GM21526 (cell line): ENCODE data around the gene CYP2A7.
"Not testable (repeated sequence)": the region's sequence is repeated elsewhere in the genome, so short reads cannot be mapped to it uniquely, and the experiment has no call there.

ENCODE experiments used
- ATAC-seq: cut with Tn5 transposase; IDR thresholded peaks from one replicate; pipeline ENCODE4 v1.9.1; 2021; ENCODE audit warnings: moderate library complexity; ENCODE audit not compliant: unreplicated experiment, low FRiP score

CYP2A7 gene

DNA sequence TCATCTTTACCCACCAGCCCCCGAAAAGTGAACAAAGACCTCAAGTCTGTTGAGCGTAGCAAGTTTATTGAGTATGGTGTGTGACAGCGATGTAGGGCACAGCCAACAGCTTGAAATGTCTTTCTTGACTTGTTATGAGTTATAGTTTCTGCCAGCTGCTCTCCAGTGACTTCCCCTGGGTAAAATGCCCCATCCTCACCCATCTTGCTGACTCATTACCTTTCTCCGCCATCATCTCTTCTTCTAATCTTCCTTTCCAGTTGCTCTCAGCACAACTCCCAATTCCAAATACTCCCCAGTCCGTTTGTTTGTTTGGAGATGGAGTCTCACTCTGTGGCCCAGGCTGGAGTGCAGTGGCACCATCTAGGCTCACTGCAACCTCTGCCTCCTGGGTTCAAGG, 18.5 kb upstream of the CYP2A7 start:
- ATAC-seq, result not testable (repeated sequence)

DNA sequence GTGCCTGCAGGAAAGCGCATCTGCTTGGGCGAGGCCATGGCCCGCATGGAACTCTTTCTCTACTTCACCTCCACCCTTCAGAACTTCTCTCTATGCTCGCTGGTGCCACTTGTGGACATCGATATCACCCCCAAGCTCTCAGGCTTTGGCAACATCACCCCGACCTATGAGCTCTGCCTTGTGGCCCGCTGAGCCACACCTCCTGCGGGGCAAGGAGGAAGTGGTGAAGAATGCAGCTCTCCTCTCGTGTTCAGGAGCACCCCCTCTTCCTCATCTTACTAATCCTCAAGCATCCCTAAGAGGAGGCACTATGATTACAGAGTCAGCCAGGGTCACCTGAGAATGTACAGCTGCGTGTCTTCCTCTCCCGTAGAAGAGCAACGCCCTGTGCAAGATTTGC, 17.9 kb upstream of the CYP2A7 start:
- ATAC-seq, result not testable (repeated sequence)

DNA sequence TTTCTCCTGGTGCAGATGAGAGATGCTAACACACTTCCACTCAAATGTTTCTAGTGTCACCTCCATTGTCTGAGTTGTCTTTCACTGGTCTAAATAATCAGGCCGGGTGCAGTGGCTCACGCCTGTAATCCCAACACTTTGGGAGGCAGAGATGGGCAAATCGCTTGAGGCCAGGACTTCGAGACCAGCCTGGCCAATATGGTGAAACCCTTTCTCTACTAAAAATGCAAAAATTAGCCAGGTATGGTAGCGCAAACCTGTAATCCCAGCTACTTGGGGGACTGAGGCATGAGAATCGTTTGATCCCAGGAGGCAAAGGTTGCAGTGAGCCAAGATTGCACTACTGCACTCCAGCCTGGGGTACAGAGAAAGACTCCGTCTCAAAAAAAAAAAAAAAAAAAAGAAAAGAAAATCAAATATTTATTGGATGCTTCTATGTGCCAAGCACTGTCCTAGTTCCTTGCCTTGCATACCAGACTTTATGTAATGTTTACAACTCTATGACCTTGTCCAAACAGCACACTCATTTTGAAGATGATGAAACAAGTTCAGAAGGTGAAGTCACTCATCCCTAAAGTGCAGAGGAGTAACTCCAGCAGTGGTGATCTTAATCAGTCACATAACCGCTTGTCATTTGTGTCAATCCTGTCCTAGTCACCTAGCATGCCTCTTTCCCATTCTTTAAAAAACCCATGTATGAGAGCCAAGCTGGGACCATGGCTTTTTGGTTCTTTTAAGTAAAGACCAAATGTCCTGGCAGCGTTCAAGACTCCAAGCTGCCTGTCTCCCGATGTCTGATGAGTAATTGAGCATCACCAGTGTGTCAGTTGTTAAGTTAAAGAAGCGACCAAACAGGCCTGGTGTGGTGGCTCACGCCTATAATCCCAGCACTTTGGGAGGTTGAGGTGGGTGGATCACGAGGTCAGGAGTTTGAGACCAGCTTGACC, 15.1 kb upstream of the CYP2A7 start:
- ATAC-seq, result not testable (repeated sequence)

DNA sequence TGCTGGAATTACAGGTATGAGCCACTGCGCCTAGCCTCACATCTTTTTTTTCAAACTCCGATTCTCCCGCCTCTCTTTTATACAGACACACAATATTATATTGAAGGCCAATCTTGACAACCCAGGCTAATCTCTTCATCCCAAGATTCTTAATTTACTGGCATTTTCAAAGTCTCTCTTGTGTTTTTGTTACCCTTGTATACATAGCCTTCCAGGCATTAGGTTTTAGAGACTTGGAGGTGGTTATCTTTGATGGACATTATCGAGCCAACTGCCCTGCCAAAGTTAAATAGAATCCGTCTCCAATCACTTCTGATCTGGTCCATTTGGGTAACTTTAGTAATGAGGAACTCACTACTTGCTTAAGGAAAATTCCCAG, 14.4 kb upstream of the CYP2A7 start:
- ATAC-seq, result no peak

DNA sequence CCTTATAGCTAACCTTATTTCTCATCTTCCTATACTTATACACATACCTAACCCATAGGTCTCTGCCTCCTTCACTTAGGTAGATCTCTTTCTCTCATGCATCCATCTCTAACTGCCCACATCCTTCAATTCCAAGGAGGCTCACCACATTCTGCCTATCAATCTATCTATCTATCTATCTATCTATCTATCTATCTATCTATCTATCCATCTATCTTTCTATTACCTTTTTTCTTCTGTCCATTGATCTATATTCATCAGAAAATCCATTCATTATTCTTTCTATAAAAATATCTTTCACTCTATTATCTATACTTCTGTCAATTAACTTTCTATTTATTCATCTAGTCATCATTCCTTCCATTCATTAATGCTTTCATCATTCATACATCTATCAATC, 11.1 kb upstream of the CYP2A7 start:
- no peak for ATAC-seq

DNA sequence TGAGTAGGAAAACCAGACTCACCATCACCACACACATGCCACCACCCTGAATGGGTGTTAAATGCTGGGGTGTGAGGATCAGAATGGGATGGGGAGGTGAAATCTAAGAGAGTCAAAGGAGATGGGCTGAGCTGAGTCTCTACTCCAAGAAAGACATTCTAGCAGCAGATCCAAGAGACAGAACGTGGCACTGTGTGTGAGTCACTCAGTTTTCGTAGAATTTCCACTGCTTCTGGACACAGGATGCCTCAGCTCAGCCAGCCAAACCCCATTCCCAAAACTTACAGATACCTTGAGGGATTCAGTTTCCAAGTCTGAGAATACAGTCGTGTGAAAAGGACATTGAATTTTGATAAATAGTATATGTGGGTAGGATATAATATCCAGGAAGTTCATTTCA, 7.3 kb upstream of the CYP2A7 start:
- no peak for ATAC-seq

DNA sequence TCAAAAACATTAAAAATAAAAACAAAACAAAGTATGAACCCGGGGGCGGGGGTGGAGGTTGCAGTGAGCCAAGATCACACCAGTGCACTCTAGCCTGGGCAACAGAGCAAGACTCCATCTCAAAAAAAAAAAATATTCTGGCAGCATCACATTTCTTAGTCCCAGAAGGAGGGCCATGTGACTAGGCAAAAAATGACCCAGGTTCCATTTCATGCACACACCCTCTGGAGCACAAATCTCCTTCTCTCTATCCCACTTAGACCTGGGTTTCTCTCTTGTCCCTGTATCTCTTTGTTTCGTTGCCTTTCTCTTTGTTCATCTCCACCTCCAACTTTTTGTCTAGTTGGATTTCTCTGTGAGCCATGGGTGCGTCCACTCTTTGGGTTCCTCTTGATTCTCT, 6.2 kb upstream of the CYP2A7 start:
- no peak for ATAC-seq

- not testable (repeated sequence) for ATAC-seq
Measured at GRCh38 chr19:40884187-40884931, 2.3 kb upstream of the CYP2A7 start.

DNA sequence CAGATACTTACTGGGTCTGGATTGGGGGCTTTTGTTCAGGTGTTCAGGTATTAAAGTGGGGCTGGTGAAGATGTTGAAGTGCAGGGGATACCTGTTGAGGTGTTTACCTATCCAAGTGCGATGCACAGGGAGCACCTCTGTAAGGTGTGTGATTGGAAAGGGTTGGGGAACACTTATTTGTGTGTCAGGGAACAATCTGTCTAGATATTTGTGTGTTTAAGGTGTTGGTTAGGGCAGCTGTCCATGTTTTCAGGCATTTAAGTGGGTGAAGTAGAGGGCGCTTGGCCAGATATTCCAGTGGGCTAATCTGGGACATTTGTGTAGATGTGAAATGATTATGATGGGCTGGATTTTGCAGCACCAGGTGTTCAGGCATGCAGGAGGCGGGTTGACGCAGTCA, 2.7 kb downstream of the CYP2A7 start:
- ATAC-seq, result not testable (repeated sequence)

DNA sequence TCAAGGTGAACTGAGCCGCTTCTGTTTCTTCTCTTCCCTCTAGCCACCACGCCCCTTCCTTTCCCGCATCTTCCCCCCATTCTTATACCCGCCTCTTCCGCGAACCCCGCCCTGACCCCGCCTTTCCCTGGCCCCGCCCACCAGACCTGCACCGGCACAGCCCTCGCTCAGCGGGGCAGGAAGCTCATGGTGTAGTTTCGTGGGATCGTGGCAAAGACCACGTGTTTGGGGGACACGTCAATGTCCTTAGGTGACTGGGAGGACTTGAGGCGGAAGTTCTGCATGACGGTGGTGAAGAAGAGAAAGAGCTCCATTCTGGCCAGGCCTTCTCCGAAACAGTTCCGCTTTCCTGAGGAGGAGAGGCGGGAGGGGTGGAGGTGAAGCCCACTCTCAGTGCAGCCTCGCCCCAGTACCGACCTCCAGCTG, 6.5 kb downstream of the CYP2A7 start:
- ATAC-seq, result not testable (repeated sequence)

GRCh38 chr19:40874874-40875273, 7.2 kb downstream of the CYP2A7 start:
- ATAC-seq, result not testable (repeated sequence)

DNA sequence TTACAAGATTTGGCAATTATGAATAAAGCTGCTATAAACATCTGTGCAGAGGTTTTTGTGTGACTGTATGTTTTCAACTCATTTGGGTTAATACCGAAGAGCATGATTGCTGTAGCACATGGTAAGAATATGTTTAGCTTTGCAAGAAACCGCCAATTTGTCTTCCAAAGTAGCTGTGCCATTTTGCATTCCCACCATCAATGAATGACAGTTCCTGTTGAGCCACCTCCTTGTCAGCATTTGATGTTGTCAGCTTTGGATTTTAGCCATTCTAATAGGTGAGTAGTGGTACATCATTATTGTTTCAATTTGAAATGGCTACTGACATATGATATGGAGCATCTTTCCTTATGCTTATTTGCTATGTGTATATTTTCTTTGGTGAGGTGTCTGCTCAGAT, 8.2 kb downstream of the CYP2A7 start:
- not testable (repeated sequence) for ATAC-seq

- no peak for ATAC-seq
Measured at GRCh38 chr19:40872209-40872608, 9.8 kb downstream of the CYP2A7 start.

DNA sequence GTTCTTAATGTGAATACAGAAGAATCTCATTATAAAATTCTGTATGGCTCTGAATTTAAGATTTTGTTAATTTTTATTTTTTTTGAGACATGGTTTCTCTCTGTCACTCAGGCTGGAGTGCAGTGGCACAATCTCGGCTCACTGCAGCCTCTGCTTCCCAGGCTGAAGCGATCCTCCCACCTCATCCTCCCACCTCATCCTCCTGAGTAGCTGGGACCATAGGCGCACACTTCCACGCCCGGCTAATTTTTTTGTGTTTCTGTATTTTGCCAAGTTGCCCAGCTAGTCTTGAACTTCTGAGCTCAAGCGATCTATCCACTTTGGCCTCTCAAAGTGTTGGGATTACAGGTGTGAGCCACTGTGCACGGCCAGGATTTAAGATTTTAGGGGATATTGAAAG, 14.3 kb downstream of the CYP2A7 start:
- ATAC-seq, result no peak

- not testable (repeated sequence) for ATAC-seq
Measured at GRCh38 chr19:40864739-40865496, 17.1 kb downstream of the CYP2A7 start.

GRCh38 chr19:40862785-40863184, 19.2 kb downstream of the CYP2A7 start:
- ATAC-seq, result no peak

DNA sequence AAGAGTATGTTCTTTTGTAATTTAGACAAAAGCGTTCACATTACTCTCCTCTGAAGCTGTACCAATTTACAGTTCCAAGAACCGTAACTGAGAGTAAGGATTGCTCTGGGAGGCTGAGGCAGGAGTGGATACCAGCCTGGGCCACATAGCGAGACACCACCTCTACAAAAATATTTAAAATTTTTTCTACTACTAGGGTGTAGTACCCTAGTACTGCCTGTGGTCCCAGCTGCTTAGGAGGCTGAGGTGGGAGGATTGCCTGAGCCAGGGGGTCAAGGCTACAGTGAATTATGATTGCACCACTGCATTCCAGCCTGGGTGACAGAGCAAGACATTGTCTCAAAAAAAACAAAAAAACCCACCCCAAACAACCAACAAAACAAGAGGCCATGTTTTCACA, 19.7 kb downstream of the CYP2A7 start:
- no peak for ATAC-seq

DNA sequence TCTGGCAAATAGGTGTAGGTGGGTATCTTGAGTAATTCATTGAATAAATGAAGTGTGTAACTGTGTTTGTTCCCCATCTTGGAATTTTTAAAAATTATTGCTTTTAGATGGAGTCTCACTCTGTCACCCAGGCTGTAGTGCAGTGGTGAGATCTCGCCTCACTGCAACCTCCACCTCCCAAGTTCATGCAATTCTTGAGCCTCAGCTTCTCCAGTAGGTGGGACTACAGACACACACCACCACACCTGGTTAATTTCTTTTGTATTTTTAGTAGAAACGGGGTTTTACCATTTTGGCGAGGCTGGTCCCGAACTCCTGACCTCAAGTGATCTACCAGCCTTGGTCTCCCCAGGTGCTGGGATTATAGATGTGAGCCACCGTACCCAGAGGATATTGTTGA, 23.9 kb downstream of the CYP2A7 start:
- no peak for ATAC-seq

DNA sequence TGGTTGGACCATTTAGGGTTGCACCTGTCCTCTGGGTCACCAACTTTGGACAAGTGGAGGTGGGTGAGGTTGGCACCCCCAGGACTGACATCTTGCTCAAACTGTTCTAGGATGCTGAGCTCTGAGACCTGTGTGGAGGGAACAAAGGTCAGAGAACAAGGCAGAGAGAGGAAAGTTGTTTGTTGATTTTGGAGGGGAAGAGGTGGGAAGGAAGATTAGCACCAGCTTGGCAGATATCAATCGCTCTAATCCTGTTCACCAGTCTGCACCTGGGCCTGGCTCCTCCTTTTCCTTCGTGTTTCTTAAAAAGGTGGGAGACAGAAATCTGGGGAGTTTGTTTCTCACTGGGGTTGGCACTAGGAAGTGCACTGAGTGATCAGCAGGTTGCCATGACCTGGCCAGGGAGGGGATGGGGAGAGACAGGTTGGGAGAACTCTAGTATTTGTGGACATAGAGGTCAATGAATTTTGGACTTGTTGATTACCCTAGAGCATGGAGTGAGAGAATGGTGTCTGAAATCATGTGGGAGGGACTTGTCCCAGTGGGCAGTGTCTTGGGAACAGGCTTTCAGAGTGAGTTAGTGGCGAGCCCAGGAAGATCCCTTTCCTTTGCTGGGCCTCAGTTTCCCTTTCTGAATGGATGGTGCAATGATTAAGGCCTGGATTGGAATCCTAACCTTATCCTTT, 29.4 kb downstream of the CYP2A7 start:
- not testable (repeated sequence) for ATAC-seq

DNA sequence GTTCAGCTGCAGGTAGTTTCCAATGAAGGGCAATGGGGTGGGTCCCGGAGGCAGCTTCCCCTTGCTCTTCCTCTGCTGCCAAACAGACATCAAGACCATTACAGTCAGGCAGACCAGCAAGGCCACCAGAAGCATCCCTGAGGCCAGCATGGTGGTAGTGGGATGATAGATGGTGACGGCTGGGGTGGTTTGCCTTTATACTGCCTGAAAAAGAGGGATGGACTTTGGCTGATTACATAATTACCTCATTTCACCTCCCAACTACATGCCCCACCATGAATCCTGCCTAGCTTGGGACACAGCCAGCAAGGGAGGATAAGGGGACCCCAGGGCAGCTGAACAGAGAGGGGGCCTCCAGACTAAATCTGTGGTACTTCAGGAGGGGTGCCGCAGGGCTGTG, 31.8 kb downstream of the CYP2A7 start, which contains the start of gene CYP2A6:
Gene CYP2A6 (minus strand): TSS at position 171 of the 400 bp plus-strand sequence. CDS start 21 bp downstream, at position 150.
- not testable (repeated sequence) for ATAC-seq
